GM12801 (cell line): ENCODE measurements around the gene PDZD4.

Source experiments
- CTCF ChIP-seq: IDR thresholded peaks from one replicate; pipeline ENCODE4 v1.5.1; 2011; ENCODE audit warnings: control low read depth; ENCODE audit not compliant: insufficient read length; ENCODE audit errors: extremely low read depth

The PDZD4 gene

GRCh38 chrX:153865685-153866084 is 35.3 kb upstream of the PDZD4 start:
- TF ChIP-seq CTCF, result no peak

- no peak for TF ChIP-seq CTCF
Measured at GRCh38 chrX:153865321-153865580, 34.9 kb upstream of the PDZD4 start.

GRCh38 chrX:153864561-153865320 is 34.4 kb upstream of the PDZD4 start:
- TF ChIP-seq CTCF, result no peak

- TF ChIP-seq CTCF, result no peak
Measured at GRCh38 chrX:153864101-153864500, 33.8 kb upstream of the PDZD4 start.

GRCh38 chrX:153863251-153863991 is 33.1 kb upstream of the PDZD4 start:
- no peak for TF ChIP-seq CTCF

GRCh38 chrX:153862369-153863250 is 32.3 kb upstream of the PDZD4 start:
- no peak for TF ChIP-seq CTCF

GRCh38 chrX:153861733-153862310 is 31.5 kb upstream of the PDZD4 start:
- no peak for TF ChIP-seq CTCF
